ENCODE measurements around the gene GLG1.

GRCh38 chr16:74623214-74623838 lies 16.4 kb upstream of the GLG1 start:
- peak; percentile 77 for TF ChIP-seq CTCF (IDR thresholded peaks at IDR 0.05; ENCODE audit: low read depth, low read length)
- TF ChIP-seq EZH2phosphoT487 (IDR thresholded peaks at IDR 0.05; ENCODE audit: low read depth), result no peak
